Hematopoietic multipotent progenitor cell treated with erythropoietin and hydrocortisone succinate and interleukin-3 and kit ligand, for 6 days (in vitro differentiated cells): ENCODE results near the gene CACNA1I.
"Not testable (repeated sequence)": the region's sequence is repeated elsewhere in the genome, so short reads cannot be mapped to it uniquely, and the experiment has no call there.

Experiments
- DNase-seq: peaks from one replicate; pipeline ENCODE4 v3.0.0-alpha.2; 2015

The CACNA1I gene

GRCh38 chr22:39570665-39571064 lies at the start of gene CACNA1I:
CACNA1I (plus strand) TSS chr22:39570753; CDS start chr22:39570753, 0 bp downstream.
- DNase-seq: no peak

- not testable (repeated sequence) for DNase-seq
Observed at GRCh38 chr22:39521106-39521885, 49.3 kb upstream of the CACNA1I start.

GRCh38 chr22:39522091-39522490 lies 48.5 kb upstream of the CACNA1I start:
- not testable (repeated sequence) for DNase-seq

- peak; percentile 66 for DNase-seq
Observed at GRCh38 chr22:39522567-39523300, 47.8 kb upstream of the CACNA1I start.

- no peak for DNase-seq
Observed at GRCh38 chr22:39524089-39524752, 46.3 kb upstream of the CACNA1I start.

GRCh38 chr22:39524753-39525657 lies 45.5 kb upstream of the CACNA1I start:
- no peak for DNase-seq

- no peak for DNase-seq
Observed at GRCh38 chr22:39525658-39525975, 44.9 kb upstream of the CACNA1I start.

GRCh38 chr22:39526736-39527171 lies 43.8 kb upstream of the CACNA1I start:
- DNase-seq: peak; percentile 61

- no peak for DNase-seq
Observed at GRCh38 chr22:39527481-39527961, 43.0 kb upstream of the CACNA1I start.

- DNase-seq: no peak
Observed at GRCh38 chr22:39528080-39528661, 42.4 kb upstream of the CACNA1I start.

- DNase-seq: peak; percentile 95
Observed at GRCh38 chr22:39528681-39529486, 41.7 kb upstream of the CACNA1I start.

GRCh38 chr22:39529487-39529851 lies 41.1 kb upstream of the CACNA1I start:
- no peak for DNase-seq

GRCh38 chr22:39530116-39530515 lies 40.4 kb upstream of the CACNA1I start:
- no peak for DNase-seq

GRCh38 chr22:39530692-39531331 lies 39.7 kb upstream of the CACNA1I start:
- DNase-seq: peak; percentile 92

- DNase-seq: peak; percentile 100
Observed at GRCh38 chr22:39532215-39533073, 38.1 kb upstream of the CACNA1I start, which contains the start of gene RPS19BP1. RPS19BP1 (minus strand) TSS chr22:39532748; CDS start chr22:39532738, 10 bp downstream.

GRCh38 chr22:39534092-39534506 lies 36.5 kb upstream of the CACNA1I start:
- DNase-seq: no peak

- DNase-seq: peak; percentile 86
Observed at GRCh38 chr22:39534591-39535356, 35.8 kb upstream of the CACNA1I start.

GRCh38 chr22:39535357-39535725 lies 35.2 kb upstream of the CACNA1I start:
- no peak for DNase-seq
